Activated CD4-positive, alpha-beta T cell treated with anti-CD3 and anti-CD28 coated beads, Interleukin-2, amount 50 U/mL, for 4 hours (primary cell): ENCODE results near the gene LRATD1.
"Not testable (repeated sequence)": the region's sequence is repeated elsewhere in the genome, so short reads cannot be mapped to it uniquely, and the experiment has no call there.

ENCODE experiments used
- DNase-seq, 2 experiments: peaks; one replicate each; pipeline ENCODE4 v3.0.0-alpha.2; 2020

LRATD1 gene

GRCh38 chr2:14632133-14632936, at the start of gene LRATD1:
TSS of gene LRATD1 (plus strand) at chr2:14632717. CDS start at chr2:14633980, 1,263 bp downstream.
- no peak for DNase-seq

- no peak for DNase-seq
These were observed 49.5 kb upstream of the LRATD1 start for GRCh38 chr2:14583059-14583458.

GRCh38 chr2:14583802-14584201, 48.7 kb upstream of the LRATD1 start:
- no peak for DNase-seq

GRCh38 chr2:14587119-14587518, 45.4 kb upstream of the LRATD1 start:
- DNase-seq, result no peak

GRCh38 chr2:14601156-14601770, 31.3 kb upstream of the LRATD1 start:
- no peak for DNase-seq

GRCh38 chr2:14602309-14602708, 30.2 kb upstream of the LRATD1 start:
- DNase-seq, result no peak

GRCh38 chr2:14603676-14604075, 28.8 kb upstream of the LRATD1 start:
- DNase-seq, result no peak

GRCh38 chr2:14608245-14608644, 24.3 kb upstream of the LRATD1 start:
- DNase-seq, result no peak

GRCh38 chr2:14614017-14614416, 18.5 kb upstream of the LRATD1 start:
- DNase-seq, result no peak

GRCh38 chr2:14615121-14615520, 17.4 kb upstream of the LRATD1 start:
- DNase-seq, result no peak

GRCh38 chr2:14615760-14616159, 16.8 kb upstream of the LRATD1 start:
- no peak for DNase-seq

GRCh38 chr2:14616342-14616741, 16.2 kb upstream of the LRATD1 start:
- no peak for DNase-seq

- DNase-seq, result no peak
These were observed 15.6 kb upstream of the LRATD1 start for GRCh38 chr2:14616950-14617349.

- no peak for DNase-seq
These were observed 13.1 kb upstream of the LRATD1 start for GRCh38 chr2:14619441-14619840.

- DNase-seq, result no peak
These were observed 11.4 kb upstream of the LRATD1 start for GRCh38 chr2:14621114-14621513.

- DNase-seq, result no peak
These were observed 10.5 kb upstream of the LRATD1 start for GRCh38 chr2:14621906-14622549.

GRCh38 chr2:14622550-14622939, 10.0 kb upstream of the LRATD1 start:
- DNase-seq, result not testable (repeated sequence)

GRCh38 chr2:14623237-14623636, 9.3 kb upstream of the LRATD1 start:
- DNase-seq, result no peak

- DNase-seq, result no peak
These were observed 5.6 kb upstream of the LRATD1 start for GRCh38 chr2:14626873-14627272.

GRCh38 chr2:14628901-14629300, 3.6 kb upstream of the LRATD1 start:
- no peak for DNase-seq

GRCh38 chr2:14631406-14632040, 994 bp upstream of the LRATD1 start:
- no peak for DNase-seq

- DNase-seq, result no peak
These were observed 544 bp downstream of the LRATD1 start for GRCh38 chr2:14633061-14633460.

- DNase-seq, result no peak
These were observed 1.1 kb downstream of the LRATD1 start for GRCh38 chr2:14633461-14634181.
